GM23338 (cell line): Measurements from ENCODE around the gene OCIAD1. TPM values are rescaled to one million over a fixed set of nuclear protein-coding genes. Genes with fewer than 3 reads are reported as not detected.

Experiments
- ATAC-seq: fragments of 200-7000 bp; cut with Tn5 transposase; 3 replicates; pipeline ENCODE4 v1.9.1; 2020
- DNase-seq: peaks from one replicate; pipeline ENCODE4 v3.0.0-alpha.2; 2015; ENCODE audit warnings: low spot score
- H2AFZ ChIP-seq: fragments of 200-600 bp; sonication (generic); 2 replicates; pipeline ENCODE4 v1.8.0; 2016; ENCODE audit warnings: antibody characterized with exemption, mild to moderate bottlenecking, moderate library complexity
- H3F3A ChIP-seq: fragments of 200-600 bp; sonication (generic); replicated peaks from 2 replicates; pipeline ENCODE4 v1.8.0; 2017; ENCODE audit warnings: antibody characterized with exemption, mixed run types, low read depth
- H3K27ac ChIP-seq: fragments of 200-600 bp; sonication (generic); 2 replicates; pipeline ENCODE4 v1.6.1; 2016; ENCODE audit warnings: low read depth
- H3K27me3 ChIP-seq: fragments of 200-600 bp; sonication (generic); 2 replicates; pipeline ENCODE4 v1.8.0; 2016; ENCODE audit warnings: mild to moderate bottlenecking, mixed run types, moderate library complexity; ENCODE audit not compliant: insufficient read depth
- H3K36me3 ChIP-seq: fragments of 200-600 bp; sonication (generic); 2 replicates; pipeline ENCODE4 v1.8.0; 2016; ENCODE audit warnings: mild to moderate bottlenecking; ENCODE audit not compliant: insufficient read depth
- H3K4me1 ChIP-seq: fragments of 200-600 bp; sonication (generic); 2 replicates; pipeline ENCODE4 v1.8.0; 2016; ENCODE audit warnings: mild to moderate bottlenecking, moderate library complexity; ENCODE audit not compliant: insufficient read depth
- H3K4me2 ChIP-seq: fragments of 200-600 bp; sonication (generic); 2 replicates; pipeline ENCODE4 v1.7.1; 2017; ENCODE audit warnings: mixed run types
- H3K4me3 ChIP-seq: fragments of 200-600 bp; sonication (generic); 2 replicates; pipeline ENCODE4 v1.6.1; 2016; ENCODE audit warnings: mixed run types
- H3K79me2 ChIP-seq: fragments of 200-600 bp; sonication (generic); replicated peaks from 2 replicates; pipeline ENCODE4 v1.8.0; 2017; ENCODE audit warnings: mild to moderate bottlenecking; ENCODE audit not compliant: insufficient read depth
- H3K9me2 ChIP-seq: fragments of 200-600 bp; sonication (generic); 2 replicates; pipeline ENCODE4 v1.8.0; 2017; ENCODE audit not compliant: insufficient read depth
- H4K20me1 ChIP-seq: fragments of 200-600 bp; sonication (generic); replicated peaks from 2 replicates; pipeline ENCODE4 v1.8.0; 2017; ENCODE audit warnings: mild to moderate bottlenecking; ENCODE audit not compliant: insufficient read depth
- H3K27ac Mint-ChIP-seq: 2 replicates; pipeline ENCODE4 v1.8.0; 2020; ENCODE audit warnings: inconsistent platforms, mild to moderate bottlenecking, moderate library complexity, mixed read lengths
- H3K27me3 Mint-ChIP-seq: 3 replicates; pipeline ENCODE4 v1.8.0; 2022; ENCODE audit warnings: low read depth, mild to moderate bottlenecking, moderate library complexity, mixed read lengths, inconsistent platforms; ENCODE audit not compliant: insufficient read depth, poor library complexity
- H3K36me3 Mint-ChIP-seq: 3 replicates; pipeline ENCODE4 v1.8.0; 2021; ENCODE audit warnings: low read depth, mild to moderate bottlenecking, inconsistent platforms, moderate library complexity, mixed read lengths
- H3K4me1 Mint-ChIP-seq: 3 replicates; pipeline ENCODE4 v1.8.0; 2020; ENCODE audit warnings: mild to moderate bottlenecking, inconsistent platforms, mixed read lengths
- H3K4me3 Mint-ChIP-seq: 3 replicates; pipeline ENCODE4 v1.8.0; 2021; ENCODE audit warnings: moderate library complexity, mild to moderate bottlenecking, inconsistent platforms, mixed read lengths
- H3K9me3 Mint-ChIP-seq: 3 replicates; pipeline ENCODE4 v1.8.0; 2020; ENCODE audit warnings: moderate library complexity, mild to moderate bottlenecking, inconsistent platforms, mixed read lengths
- CREB1 ChIP-seq: fragments of 250-450 bp; sonication (Bioruptor Pico); IDR thresholded peaks from 2 replicates; pipeline ENCODE4 v1.5.0; 2020; ENCODE audit warnings: low read depth, mild to moderate bottlenecking, moderate library complexity
- CTCF ChIP-seq, 2 experiments: fragments of 200-600 bp in 1 of 2; sonication (generic) in 1 of 2; conservative IDR thresholded peaks; 2 replicates each; pipeline versions ENCODE4 v1.5.1 to v1.6.1; 2016 to 2017; ENCODE audit warnings: antibody characterized with exemption in 2 of 2, low read depth in 2 of 2, mild to moderate bottlenecking in 2 of 2, moderate library complexity in 1 of 2
- ETS1 ChIP-seq: IDR thresholded peaks from 2 replicates; pipeline ENCODE4 v1.6.1; 2016; ENCODE audit warnings: antibody characterized with exemption
- EZH2 ChIP-seq: fragments of 200-600 bp; sonication (generic); IDR thresholded peaks from one replicate; pipeline ENCODE4 v1.8.0; 2017; ENCODE audit warnings: antibody characterized with exemption, mild to moderate bottlenecking, low read depth; ENCODE audit not compliant: unreplicated experiment
- EZH2phosphoT487 ChIP-seq: fragments of 200-600 bp; sonication (generic); IDR thresholded peaks from one replicate; pipeline ENCODE4 v1.8.1; 2018; ENCODE audit warnings: antibody characterized with exemption; ENCODE audit not compliant: unreplicated experiment
- JUNB ChIP-seq: IDR thresholded peaks from one replicate; pipeline ENCODE4 v1.6.1; 2016; ENCODE audit warnings: antibody characterized with exemption; ENCODE audit not compliant: unreplicated experiment
- NANOG ChIP-seq: IDR thresholded peaks from 2 replicates; pipeline ENCODE4 v1.6.1; 2016; ENCODE audit warnings: antibody characterized with exemption, borderline replicate concordance
- POLR2AphosphoS5 ChIP-seq: IDR thresholded peaks from 2 replicates; pipeline ENCODE4 v1.6.1; 2016; ENCODE audit warnings: antibody characterized with exemption, low read depth
- REST ChIP-seq: IDR thresholded peaks from one replicate; pipeline ENCODE4 v1.6.1; 2018; ENCODE audit warnings: antibody characterized with exemption; ENCODE audit not compliant: unreplicated experiment
- STAT1 ChIP-seq: IDR thresholded peaks from one replicate; pipeline ENCODE4 v1.6.1; 2016; ENCODE audit warnings: antibody characterized with exemption; ENCODE audit not compliant: unreplicated experiment
- ZNF114 ChIP-seq: fragments of 250-450 bp; sonication (Bioruptor Pico); IDR thresholded peaks from 2 replicates; pipeline ENCODE4 v1.5.0; 2020; ENCODE audit warnings: mild to moderate bottlenecking, moderate library complexity
- ZNF331 ChIP-seq: fragments of 250-450 bp; sonication (Bioruptor Pico); IDR thresholded peaks from 2 replicates; pipeline ENCODE4 v1.5.0; 2020; ENCODE audit warnings: low read depth, mild to moderate bottlenecking, moderate library complexity
- ZNF462 ChIP-seq: fragments of 250-450 bp; sonication (Bioruptor Pico); IDR thresholded peaks from 2 replicates; pipeline ENCODE4 v1.5.0; 2020; ENCODE audit warnings: mild to moderate bottlenecking, moderate library complexity
- polyA plus RNA-seq: library from polyadenylated mRNA; unstranded; fragments of >200 nt; fragmentation: Nextera tagmentation; extraction: Ambion mirVana; gene quantifications from 2 replicates; pipeline ENCODE4 v1.2.1, GENCODE V29; 2016
- total RNA-seq: library from RNA; depleted of rRNA; stranded (reverse); fragments of >200 nt; shearing (Covaris generic); gene quantifications from 2 replicates; pipeline ENCODE4 v1.2.3, GENCODE V29; 2014

OCIAD1 gene
- total and polyA plus RNA-seq, 2 experiments from 2014 or later = 125 to 190 TPM

GRCh38 chr4:48804584-48805301 is 26.1 kb upstream of the OCIAD1 start:
- no peaks in the 10 kb centered on the region for H3K4me1 ChIP-seq
- H3K27me3 ChIP-seq = no peaks in the 10 kb centered on the region
- H3K4me3 ChIP-seq = no peak overlapping the region
- no peak overlapping the region for H3K27ac Mint-ChIP-seq
- no peak overlapping the region for H3K4me2 ChIP-seq
- H3K9me3 Mint-ChIP-seq = no peaks in the 10 kb centered on the region; the same call in 2 of the 3 replicates
- no peak for DNase-seq
- no peaks in the 10 kb centered on the region; the same call in 2 of the 3 replicates for H3K4me1 Mint-ChIP-seq
- ATAC-seq = no peak; the same call in 2 of the 3 replicates
- H3K36me3 Mint-ChIP-seq = no peaks in the 10 kb centered on the region
- no peak overlapping the region for H3K27ac ChIP-seq
- H3K79me2 ChIP-seq = no peaks in the 10 kb centered on the region
- H4K20me1 ChIP-seq = no peaks in the 10 kb centered on the region
- no peak overlapping the region for H3K4me3 Mint-ChIP-seq
- peak overlapping the region; percentile 48 for H2AFZ ChIP-seq
- no peaks in the 10 kb centered on the region for H3K36me3 ChIP-seq
- H3K27me3 Mint-ChIP-seq = peaks cover 1% of the 10 kb centered on the region
- H3F3A ChIP-seq = no peaks in the 10 kb centered on the region
- TF ChIP-seq ETS1 (no peak), CTCF (conservative IDR thresholded peaks at IDR 0.05; ENCODE audit: low read depth in 2 of 2) (no peak), ZNF331 (no peak), EZH2phosphoT487 (no peak), ZNF462 (no peak), EZH2 (no peak), POLR2AphosphoS5 (no peak), STAT1 (no peak), JUNB (no peak), REST (no peak), ZNF114 (CRISPR knock-in tag) (no peak), CREB1 (CRISPR knock-in tag) (no peak), NANOG (no peak)
- no peaks in the 10 kb centered on the region for H3K9me2 ChIP-seq
